WTC11 (cell line): ENCODE data around the gene FAM8A1. TPM values are rescaled to one million over a fixed set of nuclear protein-coding genes. Genes with fewer than 3 reads are reported as not detected.

ENCODE experiments used
- ATAC-seq: fragments of 200-7000 bp; cut with Tn5 transposase; 2 replicates; pipeline ENCODE4 v1.10.0; 2021; ENCODE audit warnings: mild to moderate bottlenecking, moderate library complexity
- CTCF ChIA-PET: fragments of 300-600 bp; sonication (Branson Sonifier 250); formaldehyde crosslinking; loops from one replicate; lab custom pipeline; 2021; ENCODE audit warnings: antibody characterized with exemption; lab: Charles Lee
- POLR2A ChIA-PET: fragments of 350-600 bp; sonication (Branson Sonifier 250); formaldehyde crosslinking; loops from one replicate; lab custom pipeline; 2021; ENCODE audit warnings: antibody characterized with exemption; lab: Charles Lee
- DNase-seq: peaks from one replicate; pipeline ENCODE4 v3.0.0; 2021; ENCODE audit warnings: low spot score
- H3K27ac Mint-ChIP-seq: 2 replicates; pipeline ENCODE4 v1.8.0; 2021; ENCODE audit warnings: mixed read lengths
- H3K27me3 Mint-ChIP-seq: 2 replicates; pipeline ENCODE4 v1.8.0; 2021; ENCODE audit warnings: low read depth, mild to moderate bottlenecking, moderate library complexity, mixed read lengths
- H3K36me3 Mint-ChIP-seq: 2 replicates; pipeline ENCODE4 v1.8.0; 2021; ENCODE audit warnings: mixed read lengths
- H3K4me1 Mint-ChIP-seq: 2 replicates; pipeline ENCODE4 v1.8.0; 2022; ENCODE audit warnings: mixed read lengths
- H3K4me3 Mint-ChIP-seq: 2 replicates; pipeline ENCODE4 v1.8.0; 2021; ENCODE audit warnings: mild to moderate bottlenecking, moderate library complexity, mixed read lengths
- H3K9me3 Mint-ChIP-seq: 2 replicates; pipeline ENCODE4 v1.8.0; 2021; ENCODE audit warnings: mixed read lengths
- CREB1 ChIP-seq: sonication (generic); formaldehyde crosslinking; IDR thresholded peaks from 2 replicates; pipeline ENCODE4 v1.8.0; 2023; ENCODE audit warnings: mild to moderate bottlenecking, missing genetic modification reagents
- CREM ChIP-seq: sonication (generic); formaldehyde crosslinking; IDR thresholded peaks from 2 replicates; pipeline ENCODE4 v1.8.1; 2022; ENCODE audit warnings: mild to moderate bottlenecking, missing genetic modification reagents, moderate library complexity
- ELF4 ChIP-seq: sonication (generic); formaldehyde crosslinking; IDR thresholded peaks from 2 replicates; pipeline ENCODE4 v1.8.1; 2022; ENCODE audit warnings: low read depth, mild to moderate bottlenecking, moderate library complexity, missing genetic modification reagents
- HMGA2 ChIP-seq: fragments of 250-450 bp; sonication (Bioruptor Pico); IDR thresholded peaks from 2 replicates; pipeline ENCODE4 v1.4.0; 2021; ENCODE audit warnings: mild to moderate bottlenecking, moderate library complexity
- JUN ChIP-seq: sonication (generic); formaldehyde crosslinking; IDR thresholded peaks from 2 replicates; pipeline ENCODE4 v1.8.0; 2023; ENCODE audit warnings: mild to moderate bottlenecking, missing genetic modification reagents
- MXD4 ChIP-seq: fragments of 250-450 bp; sonication (Bioruptor Pico); IDR thresholded peaks from 2 replicates; pipeline ENCODE4 v1.8.0; 2021; ENCODE audit warnings: mild to moderate bottlenecking, moderate library complexity, borderline replicate concordance
- NFYB ChIP-seq: sonication (generic); formaldehyde crosslinking; conservative IDR thresholded peaks from 2 replicates; pipeline ENCODE4 v1.8.0; 2022; ENCODE audit warnings: low read depth, missing genetic modification reagents
- SMAD3 ChIP-seq: sonication (generic); formaldehyde crosslinking; IDR thresholded peaks from 2 replicates; pipeline ENCODE4 v1.8.0; 2022; ENCODE audit warnings: missing genetic modification reagents, mild to moderate bottlenecking, borderline replicate concordance
- TCF7 ChIP-seq: sonication (generic); formaldehyde crosslinking; IDR thresholded peaks from 2 replicates; pipeline ENCODE4 v1.8.0; 2022; ENCODE audit warnings: mild to moderate bottlenecking, low read depth, missing genetic modification reagents, moderate library complexity
- TEAD1 ChIP-seq: sonication (generic); formaldehyde crosslinking; IDR thresholded peaks from 2 replicates; pipeline ENCODE4 v1.8.0; 2022; ENCODE audit warnings: mild to moderate bottlenecking, missing genetic modification reagents
- TP53 ChIP-seq: sonication (generic); formaldehyde crosslinking; IDR thresholded peaks from 2 replicates; pipeline ENCODE4 v1.8.1; 2023; ENCODE audit warnings: mild to moderate bottlenecking, missing genetic modification reagents
- ZBTB21 ChIP-seq: sonication (generic); formaldehyde crosslinking; IDR thresholded peaks from 2 replicates; pipeline ENCODE4 v1.8.1; 2023; ENCODE audit warnings: mild to moderate bottlenecking, missing genetic modification reagents, borderline replicate concordance
- ZNF138 ChIP-seq: sonication (generic); formaldehyde crosslinking; conservative IDR thresholded peaks from 2 replicates; pipeline ENCODE4 v1.8.1; 2022; ENCODE audit warnings: mild to moderate bottlenecking, moderate library complexity, missing genetic modification reagents
- ZNF317 ChIP-seq: sonication (generic); formaldehyde crosslinking; IDR thresholded peaks from 2 replicates; pipeline ENCODE4 v1.8.1; 2023; ENCODE audit warnings: low read depth, mild to moderate bottlenecking, moderate library complexity, missing genetic modification reagents, borderline replicate concordance
- ZNF671 ChIP-seq: fragments of 250-450 bp; sonication (Bioruptor Pico); IDR thresholded peaks from 2 replicates; pipeline ENCODE4 v1.8.0; 2021; ENCODE audit warnings: mild to moderate bottlenecking
- total RNA-seq: library from RNA; stranded (reverse); gene quantifications from 3 replicates; pipeline ENCODE4 v1.2.3, GENCODE V29; 2021
- TF ChIP-seq, protein P1 (sequence below): sonication (generic); formaldehyde crosslinking; IDR thresholded peaks from 2 replicates; pipeline ENCODE4 v1.8.0; 2023; ENCODE audit warnings: missing genetic modification reagents
- TF ChIP-seq, protein P2 (sequence below): sonication (generic); formaldehyde crosslinking; IDR thresholded peaks from 2 replicates; pipeline ENCODE4 v1.8.1; 2023; ENCODE audit warnings: mild to moderate bottlenecking, missing genetic modification reagents, moderate library complexity
- TF ChIP-seq, protein P3 (sequence below): fragments of 250-450 bp; sonication (Bioruptor Pico); IDR thresholded peaks from 2 replicates; pipeline ENCODE4 v2.1.2; 2022; ENCODE audit warnings: mild to moderate bottlenecking, moderate library complexity
- TF ChIP-seq, protein P4 (sequence below): sonication (generic); formaldehyde crosslinking; IDR thresholded peaks from 2 replicates; pipeline ENCODE4 v1.8.0; 2022; ENCODE audit warnings: mild to moderate bottlenecking, missing genetic modification reagents
- TF ChIP-seq, protein P5 (sequence below): sonication (generic); formaldehyde crosslinking; IDR thresholded peaks from 2 replicates; pipeline ENCODE4 v1.8.1; 2023; ENCODE audit warnings: mild to moderate bottlenecking, missing genetic modification reagents
- TF ChIP-seq, protein P6 (sequence below): sonication (generic); formaldehyde crosslinking; IDR thresholded peaks from 2 replicates; pipeline ENCODE4 v1.8.0; 2022; ENCODE audit warnings: mild to moderate bottlenecking, missing genetic modification reagents
- TF ChIP-seq, protein P7 (sequence below): sonication (generic); formaldehyde crosslinking; IDR thresholded peaks from 2 replicates; pipeline ENCODE4 v1.8.1; 2023; ENCODE audit warnings: mild to moderate bottlenecking, missing genetic modification reagents, moderate library complexity
- TF ChIP-seq, protein P8 (sequence below): sonication (generic); formaldehyde crosslinking; conservative IDR thresholded peaks from 2 replicates; pipeline ENCODE4 v1.8.1; 2022; ENCODE audit warnings: mild to moderate bottlenecking, missing genetic modification reagents

The FAM8A1 gene
- total RNA-seq, 1 experiment from 2014 or later: 10.3 TPM

DNA sequence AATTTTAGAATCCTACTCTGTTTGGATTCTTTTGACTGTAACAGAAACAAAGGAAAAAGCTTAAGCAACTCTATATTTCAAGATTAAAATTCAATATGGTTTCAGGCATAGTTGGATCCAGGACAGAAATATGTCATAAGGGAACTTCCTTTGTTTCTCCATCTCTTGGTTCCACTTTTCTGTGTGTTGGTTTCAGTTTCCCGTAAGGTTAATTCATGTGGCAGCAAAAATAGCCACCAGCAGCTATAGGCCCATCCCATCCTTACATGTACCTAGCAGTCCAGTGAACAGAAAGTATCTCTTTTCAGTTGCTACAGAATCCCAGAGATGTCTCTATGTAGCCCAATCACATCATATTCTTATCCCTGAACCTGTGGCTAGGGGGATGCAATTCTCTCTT lies 8.8 kb upstream of the FAM8A1 start:
- no peaks in the 10 kb centered on the region for H3K36me3 Mint-ChIP-seq
- TF ChIP-seq, protein P1, sequence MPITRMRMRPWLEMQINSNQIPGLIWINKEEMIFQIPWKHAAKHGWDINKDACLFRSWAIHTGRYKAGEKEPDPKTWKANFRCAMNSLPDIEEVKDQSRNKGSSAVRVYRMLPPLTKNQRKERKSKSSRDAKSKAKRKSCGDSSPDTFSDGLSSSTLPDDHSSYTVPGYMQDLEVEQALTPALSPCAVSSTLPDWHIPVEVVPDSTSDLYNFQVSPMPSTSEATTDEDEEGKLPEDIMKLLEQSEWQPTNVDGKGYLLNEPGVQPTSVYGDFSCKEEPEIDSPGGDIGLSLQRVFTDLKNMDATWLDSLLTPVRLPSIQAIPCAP (CRISPR knock-in tag): no peak
- no peak for TF ChIP-seq JUN (CRISPR knock-in tag)
- TF ChIP-seq, protein P2, sequence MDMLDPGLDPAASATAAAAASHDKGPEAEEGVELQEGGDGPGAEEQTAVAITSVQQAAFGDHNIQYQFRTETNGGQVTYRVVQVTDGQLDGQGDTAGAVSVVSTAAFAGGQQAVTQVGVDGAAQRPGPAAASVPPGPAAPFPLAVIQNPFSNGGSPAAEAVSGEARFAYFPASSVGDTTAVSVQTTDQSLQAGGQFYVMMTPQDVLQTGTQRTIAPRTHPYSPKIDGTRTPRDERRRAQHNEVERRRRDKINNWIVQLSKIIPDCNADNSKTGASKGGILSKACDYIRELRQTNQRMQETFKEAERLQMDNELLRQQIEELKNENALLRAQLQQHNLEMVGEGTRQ (CRISPR knock-in tag): no peak
- TF ChIP-seq ELF4 (CRISPR knock-in tag): no peak
- TF ChIP-seq ZNF317 (CRISPR knock-in tag): no peak
- no peak for TF ChIP-seq ZNF138 (CRISPR knock-in tag)
- TF ChIP-seq TEAD1 (CRISPR knock-in tag): no peak
- TF ChIP-seq, protein P3, sequence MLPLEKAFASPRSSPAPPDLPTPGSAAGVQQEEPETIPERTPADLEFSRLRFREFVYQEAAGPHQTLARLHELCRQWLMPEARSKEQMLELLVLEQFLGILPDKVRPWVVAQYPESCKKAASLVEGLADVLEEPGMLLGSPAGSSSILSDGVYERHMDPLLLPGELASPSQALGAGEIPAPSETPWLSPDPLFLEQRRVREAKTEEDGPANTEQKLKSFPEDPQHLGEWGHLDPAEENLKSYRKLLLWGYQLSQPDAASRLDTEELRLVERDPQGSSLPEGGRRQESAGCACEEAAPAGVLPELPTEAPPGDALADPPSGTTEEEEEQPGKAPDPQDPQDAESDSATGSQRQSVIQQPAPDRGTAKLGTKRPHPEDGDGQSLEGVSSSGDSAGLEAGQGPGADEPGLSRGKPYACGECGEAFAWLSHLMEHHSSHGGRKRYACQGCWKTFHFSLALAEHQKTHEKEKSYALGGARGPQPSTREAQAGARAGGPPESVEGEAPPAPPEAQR (CRISPR knock-in tag): no peak
- TF ChIP-seq NFYB (CRISPR knock-in tag): no peak
- TF ChIP-seq SMAD3 (CRISPR knock-in tag): no peak
- TF ChIP-seq ZBTB21 (CRISPR knock-in tag): no peak
- no peak for TF ChIP-seq HMGA2
- TF ChIP-seq, protein P4, sequence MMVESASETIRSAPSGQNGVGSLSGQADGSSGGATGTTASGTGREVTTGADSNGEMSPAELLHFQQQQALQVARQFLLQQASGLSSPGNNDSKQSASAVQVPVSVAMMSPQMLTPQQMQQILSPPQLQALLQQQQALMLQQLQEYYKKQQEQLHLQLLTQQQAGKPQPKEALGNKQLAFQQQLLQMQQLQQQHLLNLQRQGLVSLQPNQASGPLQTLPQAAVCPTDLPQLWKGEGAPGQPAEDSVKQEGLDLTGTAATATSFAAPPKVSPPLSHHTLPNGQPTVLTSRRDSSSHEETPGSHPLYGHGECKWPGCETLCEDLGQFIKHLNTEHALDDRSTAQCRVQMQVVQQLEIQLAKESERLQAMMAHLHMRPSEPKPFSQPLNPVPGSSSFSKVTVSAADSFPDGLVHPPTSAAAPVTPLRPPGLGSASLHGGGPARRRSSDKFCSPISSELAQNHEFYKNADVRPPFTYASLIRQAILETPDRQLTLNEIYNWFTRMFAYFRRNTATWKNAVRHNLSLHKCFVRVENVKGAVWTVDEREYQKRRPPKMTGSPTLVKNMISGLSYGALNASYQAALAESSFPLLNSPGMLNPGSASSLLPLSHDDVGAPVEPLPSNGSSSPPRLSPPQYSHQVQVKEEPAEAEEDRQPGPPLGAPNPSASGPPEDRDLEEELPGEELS: no peak
- TF ChIP-seq, protein P5, sequence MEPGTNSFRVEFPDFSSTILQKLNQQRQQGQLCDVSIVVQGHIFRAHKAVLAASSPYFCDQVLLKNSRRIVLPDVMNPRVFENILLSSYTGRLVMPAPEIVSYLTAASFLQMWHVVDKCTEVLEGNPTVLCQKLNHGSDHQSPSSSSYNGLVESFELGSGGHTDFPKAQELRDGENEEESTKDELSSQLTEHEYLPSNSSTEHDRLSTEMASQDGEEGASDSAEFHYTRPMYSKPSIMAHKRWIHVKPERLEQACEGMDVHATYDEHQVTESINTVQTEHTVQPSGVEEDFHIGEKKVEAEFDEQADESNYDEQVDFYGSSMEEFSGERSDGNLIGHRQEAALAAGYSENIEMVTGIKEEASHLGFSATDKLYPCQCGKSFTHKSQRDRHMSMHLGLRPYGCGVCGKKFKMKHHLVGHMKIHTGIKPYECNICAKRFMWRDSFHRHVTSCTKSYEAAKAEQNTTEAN: no peak
- no peak for TF ChIP-seq MXD4 (CRISPR knock-in tag)
- TF ChIP-seq CREB1 (CRISPR knock-in tag): no peak
- no peak for TF ChIP-seq CREM
- ChIA-PET CTCF (no interaction called here), POLR2A (no interaction called here)
- H3K9me3 Mint-ChIP-seq: no peaks in the 10 kb centered on the region
- H3K4me3 Mint-ChIP-seq: no peak overlapping the region
- no peak overlapping the region for H3K27ac Mint-ChIP-seq
- no peak for DNase-seq
- ATAC-seq: no peak
- no peaks in the 10 kb centered on the region for H3K27me3 Mint-ChIP-seq
- H3K4me1 Mint-ChIP-seq: no peaks in the 10 kb centered on the region

DNA sequence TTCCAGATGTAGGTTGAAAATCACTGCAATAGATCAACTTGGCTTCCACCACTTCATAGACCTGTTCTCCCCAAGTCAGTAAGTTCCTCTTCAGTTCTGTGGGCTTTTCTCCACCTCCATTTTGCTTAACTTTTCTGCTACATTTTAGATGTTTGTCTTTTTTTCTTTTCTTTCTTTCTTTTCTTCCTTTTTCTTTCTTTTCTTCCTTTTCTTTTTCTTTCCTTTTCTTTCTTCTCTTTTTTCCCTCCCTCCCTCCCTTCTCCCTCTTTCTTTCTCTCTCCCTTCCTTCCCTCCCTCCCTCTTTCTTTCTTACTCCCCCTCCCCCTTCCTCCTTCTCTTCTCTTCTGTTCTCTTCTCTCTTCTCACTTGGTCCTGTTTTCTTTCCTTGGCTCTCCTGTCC lies 6.9 kb upstream of the FAM8A1 start:
- Mint-ChIP-seq H3K4me3 (no peak overlapping the region), H3K4me1 (no peaks in the 10 kb centered on the region), H3K9me3 (no peaks in the 10 kb centered on the region), H3K27me3 (no peaks in the 10 kb centered on the region), H3K27ac (no peak overlapping the region), H3K36me3 (no peaks in the 10 kb centered on the region)
- TF ChIP-seq TCF7 (no peak), SMAD3 (CRISPR knock-in tag) (no peak)
- CTCF ChIA-PET: no interaction called here
- ATAC-seq (no peak), DNase-seq (no peak)
- POLR2A ChIA-PET: no interaction called here

DNA sequence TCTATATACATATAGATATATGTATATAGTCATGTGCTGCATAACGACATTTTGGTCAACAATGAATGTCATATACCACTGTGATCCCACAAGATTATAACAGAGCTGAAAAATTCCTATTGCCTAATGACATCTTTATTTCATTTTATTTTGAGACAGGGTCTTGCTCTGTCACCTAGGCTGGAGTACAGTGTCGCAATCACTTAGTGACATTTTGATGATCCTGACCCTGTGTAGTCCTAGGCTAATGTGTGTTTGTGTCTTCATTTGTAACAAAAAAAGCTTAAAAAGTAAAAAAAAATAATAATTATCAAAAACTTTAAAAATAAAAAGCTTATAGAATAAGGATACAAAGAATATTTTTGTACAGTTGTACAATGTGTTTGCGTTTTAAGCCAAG lies 4.0 kb upstream of the FAM8A1 start:
- TF ChIP-seq ZBTB21 (CRISPR knock-in tag): no peak
- no peak for TF ChIP-seq TP53 (CRISPR knock-in tag)
- TF ChIP-seq, protein P4: no peak
- TF ChIP-seq, protein P6, sequence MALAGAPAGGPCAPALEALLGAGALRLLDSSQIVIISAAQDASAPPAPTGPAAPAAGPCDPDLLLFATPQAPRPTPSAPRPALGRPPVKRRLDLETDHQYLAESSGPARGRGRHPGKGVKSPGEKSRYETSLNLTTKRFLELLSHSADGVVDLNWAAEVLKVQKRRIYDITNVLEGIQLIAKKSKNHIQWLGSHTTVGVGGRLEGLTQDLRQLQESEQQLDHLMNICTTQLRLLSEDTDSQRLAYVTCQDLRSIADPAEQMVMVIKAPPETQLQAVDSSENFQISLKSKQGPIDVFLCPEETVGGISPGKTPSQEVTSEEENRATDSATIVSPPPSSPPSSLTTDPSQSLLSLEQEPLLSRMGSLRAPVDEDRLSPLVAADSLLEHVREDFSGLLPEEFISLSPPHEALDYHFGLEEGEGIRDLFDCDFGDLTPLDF (CRISPR knock-in tag): no peak
- TF ChIP-seq, protein P7, sequence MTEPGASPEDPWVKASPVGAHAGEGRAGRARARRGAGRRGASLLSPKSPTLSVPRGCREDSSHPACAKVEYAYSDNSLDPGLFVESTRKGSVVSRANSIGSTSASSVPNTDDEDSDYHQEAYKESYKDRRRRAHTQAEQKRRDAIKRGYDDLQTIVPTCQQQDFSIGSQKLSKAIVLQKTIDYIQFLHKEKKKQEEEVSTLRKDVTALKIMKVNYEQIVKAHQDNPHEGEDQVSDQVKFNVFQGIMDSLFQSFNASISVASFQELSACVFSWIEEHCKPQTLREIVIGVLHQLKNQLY (CRISPR knock-in tag): no peak
- no peak for TF ChIP-seq ZNF671 (CRISPR knock-in tag)
- TF ChIP-seq HMGA2: no peak
- TF ChIP-seq, protein P8, sequence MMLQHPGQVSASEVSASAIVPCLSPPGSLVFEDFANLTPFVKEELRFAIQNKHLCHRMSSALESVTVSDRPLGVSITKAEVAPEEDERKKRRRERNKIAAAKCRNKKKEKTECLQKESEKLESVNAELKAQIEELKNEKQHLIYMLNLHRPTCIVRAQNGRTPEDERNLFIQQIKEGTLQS (CRISPR knock-in tag): no peak
- POLR2A ChIA-PET: no interaction called here
- H3K9me3 Mint-ChIP-seq: no peaks in the 10 kb centered on the region
- peaks cover 8% of the 10 kb centered on the region; the same call in 1 of the 2 replicates for H3K4me1 Mint-ChIP-seq
- no peak for ATAC-seq
- no peak for DNase-seq
- no peaks in the 10 kb centered on the region for H3K27me3 Mint-ChIP-seq
- no peaks in the 10 kb centered on the region for H3K36me3 Mint-ChIP-seq
- H3K27ac Mint-ChIP-seq: no peak overlapping the region
- H3K4me3 Mint-ChIP-seq: no peak overlapping the region
- CTCF ChIA-PET: no interaction called here
